ENCODE data around the gene KCNC2. TPM values are rescaled to one million over a fixed set of nuclear protein-coding genes. Genes with fewer than 3 reads are reported as not detected.
A peak's percentile ranks its signal among the peaks of the same experiment; 100 is the strongest.

The KCNC2 gene
- polyA plus RNA-seq, 1 donor from 2014 or later, result 7.4 TPM

DNA sequence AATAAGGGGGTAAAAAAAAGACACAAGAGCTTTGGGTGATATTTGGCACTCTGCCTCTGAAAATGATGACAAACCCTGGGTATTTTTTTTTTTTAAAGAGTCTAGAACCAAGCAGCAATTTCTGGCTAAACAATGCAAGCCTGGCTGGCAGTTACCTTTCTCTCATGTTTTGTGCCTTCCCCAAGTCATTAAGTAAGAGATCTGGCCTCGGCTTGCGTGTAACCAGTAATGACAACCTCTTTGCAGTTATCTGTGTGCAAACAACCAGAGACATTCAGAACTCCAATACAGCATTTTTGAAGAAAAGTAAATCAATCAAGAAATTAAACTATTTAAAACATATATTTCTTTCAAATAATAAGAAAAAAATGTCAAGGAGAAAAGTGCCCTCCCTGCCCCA lies 167.5 kb downstream of the KCNC2 start:
- TF ChIP-seq EZH2 (IDR thresholded peaks at IDR 0.05; ENCODE audit: borderline replicate concordance, insufficient read depth, low read length, poor library complexity, severe bottlenecking), result no peak
- no peak for TF ChIP-seq MXI1 (conservative IDR thresholded peaks at IDR 0.05; ENCODE audit: poor library complexity, severe bottlenecking)
- no peak for TF ChIP-seq CTCF (IDR thresholded peaks at IDR 0.05; ENCODE audit: poor library complexity, severe bottlenecking)
- TF ChIP-seq SMC3 (conservative IDR thresholded peaks at IDR 0.05; ENCODE audit: poor library complexity), result no peak
- no peak for TF ChIP-seq POLR2AphosphoS5 (IDR thresholded peaks at IDR 0.05)
- TF ChIP-seq, protein P1, sequence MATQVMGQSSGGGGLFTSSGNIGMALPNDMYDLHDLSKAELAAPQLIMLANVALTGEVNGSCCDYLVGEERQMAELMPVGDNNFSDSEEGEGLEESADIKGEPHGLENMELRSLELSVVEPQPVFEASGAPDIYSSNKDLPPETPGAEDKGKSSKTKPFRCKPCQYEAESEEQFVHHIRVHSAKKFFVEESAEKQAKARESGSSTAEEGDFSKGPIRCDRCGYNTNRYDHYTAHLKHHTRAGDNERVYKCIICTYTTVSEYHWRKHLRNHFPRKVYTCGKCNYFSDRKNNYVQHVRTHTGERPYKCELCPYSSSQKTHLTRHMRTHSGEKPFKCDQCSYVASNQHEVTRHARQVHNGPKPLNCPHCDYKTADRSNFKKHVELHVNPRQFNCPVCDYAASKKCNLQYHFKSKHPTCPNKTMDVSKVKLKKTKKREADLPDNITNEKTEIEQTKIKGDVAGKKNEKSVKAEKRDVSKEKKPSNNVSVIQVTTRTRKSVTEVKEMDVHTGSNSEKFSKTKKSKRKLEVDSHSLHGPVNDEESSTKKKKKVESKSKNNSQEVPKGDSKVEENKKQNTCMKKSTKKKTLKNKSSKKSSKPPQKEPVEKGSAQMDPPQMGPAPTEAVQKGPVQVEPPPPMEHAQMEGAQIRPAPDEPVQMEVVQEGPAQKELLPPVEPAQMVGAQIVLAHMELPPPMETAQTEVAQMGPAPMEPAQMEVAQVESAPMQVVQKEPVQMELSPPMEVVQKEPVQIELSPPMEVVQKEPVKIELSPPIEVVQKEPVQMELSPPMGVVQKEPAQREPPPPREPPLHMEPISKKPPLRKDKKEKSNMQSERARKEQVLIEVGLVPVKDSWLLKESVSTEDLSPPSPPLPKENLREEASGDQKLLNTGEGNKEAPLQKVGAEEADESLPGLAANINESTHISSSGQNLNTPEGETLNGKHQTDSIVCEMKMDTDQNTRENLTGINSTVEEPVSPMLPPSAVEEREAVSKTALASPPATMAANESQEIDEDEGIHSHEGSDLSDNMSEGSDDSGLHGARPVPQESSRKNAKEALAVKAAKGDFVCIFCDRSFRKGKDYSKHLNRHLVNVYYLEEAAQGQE (IDR thresholded peaks at IDR 0.05; ENCODE audit: borderline replicate concordance), result no peak
- TF ChIP-seq RAD21 (conservative IDR thresholded peaks at IDR 0.05), result no peak
- TF ChIP-seq EP300 (conservative IDR thresholded peaks at IDR 0.05; ENCODE audit: poor library complexity, severe bottlenecking), result no peak
- TF ChIP-seq TAF1 (IDR thresholded peaks at IDR 0.05; ENCODE audit: low read depth), result no peak
- H3K9ac ChIP-seq (ENCODE audit: low read length), result peak overlapping the region; percentile 59
- H3K79me2 ChIP-seq (replicated peaks; ENCODE audit: insufficient read depth, low read length), result no peaks in the 10 kb centered on the region

GRCh38 chr12:75041472-75041871 lies 168.2 kb downstream of the KCNC2 start:
- Histone ChIP-seq H3K9me3 (ENCODE audit: low read length) (no peaks in the 10 kb centered on the region), H3K27ac (ENCODE audit: low read length) (peak overlapping the region; percentile 96), H3K27me3 (ENCODE audit: insufficient read depth, low read depth, low read length) (no peaks in the 10 kb centered on the region), H3F3A (ENCODE audit: insufficient read depth, low read length, poor library complexity, severe bottlenecking) (no peaks in the 10 kb centered on the region), H3K4me2 (ENCODE audit: low read length) (peak overlapping the region; percentile 37), H3K79me2 (replicated peaks; ENCODE audit: insufficient read depth, low read length) (no peaks in the 10 kb centered on the region), H3K9ac (ENCODE audit: low read length) (peak overlapping the region; percentile 59), H3K9me2 (ENCODE audit: insufficient read depth, low read length) (no peaks in the 10 kb centered on the region), H4K20me1 (ENCODE audit: insufficient read depth) (no peaks in the 10 kb centered on the region), H3K4me3 (ENCODE audit: low read length) (peak overlapping the region; percentile 38), H2AFZ (ENCODE audit: low read depth, low read length) (peak overlapping the region; percentile 62), H3K36me3 (ENCODE audit: insufficient read depth, low read length) (no peaks in the 10 kb centered on the region)
- peak; percentile 83 for TF ChIP-seq EP300 (conservative IDR thresholded peaks at IDR 0.05; ENCODE audit: poor library complexity, severe bottlenecking)
- TF ChIP-seq SMC3 (conservative IDR thresholded peaks at IDR 0.05; ENCODE audit: poor library complexity), result no peak
- no peak for TF ChIP-seq EZH2 (IDR thresholded peaks at IDR 0.05; ENCODE audit: borderline replicate concordance, insufficient read depth, low read length, poor library complexity, severe bottlenecking)
- TF ChIP-seq TAF1 (IDR thresholded peaks at IDR 0.05; ENCODE audit: low read depth), result no peak
- peak; percentile 46 for TF ChIP-seq RAD21 (conservative IDR thresholded peaks at IDR 0.05)
- TF ChIP-seq POLR2AphosphoS5 (IDR thresholded peaks at IDR 0.05), result peak; percentile 75
- TF ChIP-seq, protein P1 (IDR thresholded peaks at IDR 0.05; ENCODE audit: borderline replicate concordance), result peak; percentile 88

More for the DNA sequence above, 167.5 kb downstream of the KCNC2 start:
- no peaks in the 10 kb centered on the region for H3F3A ChIP-seq (ENCODE audit: insufficient read depth, low read length, poor library complexity, severe bottlenecking)
- H3K9me3 ChIP-seq (ENCODE audit: low read length), result no peaks in the 10 kb centered on the region
- peak overlapping the region; percentile 96 for H3K27ac ChIP-seq (ENCODE audit: low read length)
- no peaks in the 10 kb centered on the region for H4K20me1 ChIP-seq (ENCODE audit: insufficient read depth)
- peak overlapping the region; percentile 37 for H3K4me2 ChIP-seq (ENCODE audit: low read length)
- H3K9me2 ChIP-seq (ENCODE audit: insufficient read depth, low read length), result no peaks in the 10 kb centered on the region
- no peaks in the 10 kb centered on the region for H3K36me3 ChIP-seq (ENCODE audit: insufficient read depth, low read length)
- H2AFZ ChIP-seq (ENCODE audit: low read depth, low read length), result peak overlapping the region; percentile 62
- H3K27me3 ChIP-seq (ENCODE audit: insufficient read depth, low read depth, low read length), result no peaks in the 10 kb centered on the region
- peak overlapping the region; percentile 38 for H3K4me3 ChIP-seq (ENCODE audit: low read length)
